Mesodermal cell (in vitro differentiated cells): ENCODE measurements around the gene PSKH1. TPM values are rescaled to one million over a fixed set of nuclear protein-coding genes. Genes with fewer than 3 reads are reported as not detected.

Experiments used
- H3K27ac ChIP-seq: 2 replicates; pipeline ENCODE4 v1.7.0; 2013; ENCODE audit warnings: mild to moderate bottlenecking, low read depth, low read length, moderate library complexity; ENCODE audit not compliant: severe bottlenecking
- H3K36me3 ChIP-seq: 2 replicates; pipeline ENCODE4 v1.7.1; 2013; ENCODE audit warnings: mild to moderate bottlenecking, low read length, moderate library complexity; ENCODE audit not compliant: control insufficient read depth, insufficient read depth
- H3K4me1 ChIP-seq: one replicate; pipeline ENCODE4 v1.7.1; 2013; ENCODE audit warnings: mild to moderate bottlenecking, low read length; ENCODE audit not compliant: insufficient read depth, control insufficient read depth, poor library complexity, severe bottlenecking
- H3K4me3 ChIP-seq: 2 replicates; pipeline ENCODE4 v1.7.0; 2013; ENCODE audit warnings: low read length, control low read depth, mild to moderate bottlenecking; ENCODE audit not compliant: insufficient read depth, poor library complexity, severe bottlenecking; ENCODE audit errors: extremely low read depth
- H3K9me3 ChIP-seq: 2 replicates; pipeline ENCODE4 v1.7.1; 2013; ENCODE audit warnings: mild to moderate bottlenecking, low read length, moderate library complexity; ENCODE audit not compliant: control insufficient read depth
- WGBS, 2 experiments: methylation state at CpG; one replicate each; pipeline ENCODE4 v1.1.5; 2013; ENCODE audit warnings: missing lambda C conversion rate in 2 of 2; ENCODE audit not compliant: insufficient coverage in 2 of 2; 5-methylcytosine and 5-hydroxymethylcytosine counted together
- polyA plus RNA-seq, 2 experiments: library from polyadenylated mRNA; stranded (reverse); fragments of 50-300 nt; gene quantifications; one replicate each; pipeline ENCODE4 v1.2.3, GENCODE V29; 2013

The PSKH1 gene
- polyA plus RNA-seq (2013, experiment 1 of 2): 26.2 TPM
- polyA plus RNA-seq (2013, experiment 2 of 2): 33.8 TPM

GRCh38 chr16:67892899-67893742 lies at the start of gene PSKH1:
Gene PSKH1, plus strand, starts transcription at chr16:67893254. Its CDS starts 15,496 bp downstream, at chr16:67908750.
- peak within 1 kb of the TSS; percentile 89 for H3K27ac ChIP-seq
- peaks cover 4% of the 10 kb centered on the region for H3K36me3 ChIP-seq
- H3K9me3 ChIP-seq: no peaks in the 10 kb centered on the region
- H3K4me1 ChIP-seq: peaks cover 6% of the 10 kb centered on the region
- peak within 1 kb of the TSS; percentile 93 for H3K4me3 ChIP-seq
- WGBS, 2 experiments: 0% methylated on average over 57 to 82 of the region's 90 CpGs

- WGBS, 2 experiments: 35 to 39% methylated on average over 11 of the region's 11 CpGs
- peaks cover 7% of the 10 kb centered on the region for H3K36me3 ChIP-seq
- peak overlapping the region; percentile 62 for H3K4me3 ChIP-seq
- peak overlapping the region; percentile 82 for H3K27ac ChIP-seq
- H3K9me3 ChIP-seq: no peaks in the 10 kb centered on the region
- peaks cover 27% of the 10 kb centered on the region for H3K4me1 ChIP-seq
These were observed 49.7 kb upstream of the PSKH1 start for GRCh38 chr16:67843343-67843765.

DNA sequence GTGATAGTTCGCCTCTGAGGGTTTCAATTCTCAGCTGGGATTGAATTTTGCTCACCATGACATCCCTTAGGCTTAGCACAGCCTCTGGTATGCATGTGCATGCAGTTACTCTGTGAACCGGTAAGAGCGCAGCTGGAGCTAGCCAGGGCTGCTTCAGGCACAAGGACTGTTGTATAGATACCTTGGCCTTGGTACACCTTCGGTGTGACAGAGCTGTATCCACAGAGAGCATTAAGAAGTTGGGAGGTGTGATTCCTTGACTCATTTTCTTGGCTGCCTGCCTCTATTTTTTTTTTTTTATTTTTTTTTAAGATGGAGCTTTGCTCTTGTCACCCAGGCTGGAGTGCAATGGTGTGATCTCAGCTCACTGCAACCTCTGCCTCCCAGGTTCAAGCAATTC lies 48.6 kb upstream of the PSKH1 start:
- H3K36me3 ChIP-seq: peaks cover 17% of the 10 kb centered on the region
- no peak overlapping the region for H3K4me3 ChIP-seq
- 65 to 88% methylated on average over 3 to 4 of the region's 4 CpGs for WGBS, 2 experiments
- no peak overlapping the region for H3K27ac ChIP-seq
- H3K4me1 ChIP-seq: peaks cover 27% of the 10 kb centered on the region
- no peaks in the 10 kb centered on the region for H3K9me3 ChIP-seq

DNA sequence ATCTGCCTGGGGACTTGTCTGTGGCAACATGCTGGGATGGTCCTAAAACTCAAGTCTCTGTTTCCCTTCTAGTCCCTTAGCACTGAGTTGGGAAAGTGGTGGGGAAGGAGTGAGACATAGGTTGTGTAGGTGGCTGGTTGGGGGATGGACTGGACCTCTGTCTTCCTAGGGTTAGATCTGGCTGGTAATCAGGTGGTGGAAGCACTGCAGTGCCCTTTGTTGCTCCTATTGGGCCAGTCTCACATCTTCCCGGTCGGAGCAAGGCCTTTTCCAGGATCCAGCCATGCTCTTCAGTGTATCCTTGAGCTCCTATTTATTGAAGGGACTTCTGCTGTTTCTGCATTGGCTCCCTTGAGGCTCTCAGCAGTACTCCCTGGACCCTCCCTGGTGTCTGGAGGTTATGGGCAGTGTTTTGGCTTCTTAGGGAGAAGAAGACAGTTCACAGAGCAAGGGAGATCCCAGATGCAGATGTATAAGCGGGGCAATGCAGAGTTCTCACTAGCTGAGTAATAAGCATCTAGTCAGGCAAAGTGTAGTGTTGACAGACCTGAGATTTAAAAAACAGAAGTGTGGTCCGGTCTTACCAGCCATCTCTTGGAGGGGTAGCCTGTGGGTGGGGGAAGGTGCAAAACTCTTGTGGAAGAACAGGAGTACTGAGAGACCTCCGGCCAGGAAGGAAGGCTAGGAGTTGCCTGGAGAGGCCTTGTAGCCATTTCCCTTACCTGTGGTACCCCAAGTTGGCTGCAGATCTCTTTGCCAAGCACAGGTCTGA lies 47.6 kb upstream of the PSKH1 start:
- H3K4me3 ChIP-seq: peak overlapping the region; percentile 99
- 87 to 93% methylated on average over 5 of the region's 5 CpGs for WGBS, 2 experiments
- peaks cover 20% of the 10 kb centered on the region for H3K36me3 ChIP-seq
- H3K4me1 ChIP-seq: peaks cover 27% of the 10 kb centered on the region
- H3K9me3 ChIP-seq: no peaks in the 10 kb centered on the region
- H3K27ac ChIP-seq: peak overlapping the region; percentile 93

DNA sequence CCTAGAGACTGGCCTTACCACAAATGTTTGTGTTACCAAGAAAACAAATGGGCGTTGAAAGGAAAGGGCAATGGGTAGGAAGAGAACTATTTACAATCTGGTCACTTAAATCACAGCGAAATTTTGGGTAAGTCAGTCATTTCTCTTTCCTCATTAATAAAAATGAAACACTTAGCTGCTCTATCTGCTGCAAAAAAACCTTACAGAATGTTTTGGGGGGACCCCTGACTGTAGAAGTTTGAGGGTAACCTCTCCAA lies 47.1 kb upstream of the PSKH1 start:
- Histone ChIP-seq H3K36me3 (peaks cover 25% of the 10 kb centered on the region), H3K9me3 (no peaks in the 10 kb centered on the region), H3K27ac (peak overlapping the region; percentile 93), H3K4me1 (peaks cover 27% of the 10 kb centered on the region), H3K4me3 (peak overlapping the region; percentile 99)
- 100% methylated on average over 1 of the region's 2 CpGs; no CpG with 5 or more reads in 1 of the 2 experiments for WGBS, 2 experiments

DNA sequence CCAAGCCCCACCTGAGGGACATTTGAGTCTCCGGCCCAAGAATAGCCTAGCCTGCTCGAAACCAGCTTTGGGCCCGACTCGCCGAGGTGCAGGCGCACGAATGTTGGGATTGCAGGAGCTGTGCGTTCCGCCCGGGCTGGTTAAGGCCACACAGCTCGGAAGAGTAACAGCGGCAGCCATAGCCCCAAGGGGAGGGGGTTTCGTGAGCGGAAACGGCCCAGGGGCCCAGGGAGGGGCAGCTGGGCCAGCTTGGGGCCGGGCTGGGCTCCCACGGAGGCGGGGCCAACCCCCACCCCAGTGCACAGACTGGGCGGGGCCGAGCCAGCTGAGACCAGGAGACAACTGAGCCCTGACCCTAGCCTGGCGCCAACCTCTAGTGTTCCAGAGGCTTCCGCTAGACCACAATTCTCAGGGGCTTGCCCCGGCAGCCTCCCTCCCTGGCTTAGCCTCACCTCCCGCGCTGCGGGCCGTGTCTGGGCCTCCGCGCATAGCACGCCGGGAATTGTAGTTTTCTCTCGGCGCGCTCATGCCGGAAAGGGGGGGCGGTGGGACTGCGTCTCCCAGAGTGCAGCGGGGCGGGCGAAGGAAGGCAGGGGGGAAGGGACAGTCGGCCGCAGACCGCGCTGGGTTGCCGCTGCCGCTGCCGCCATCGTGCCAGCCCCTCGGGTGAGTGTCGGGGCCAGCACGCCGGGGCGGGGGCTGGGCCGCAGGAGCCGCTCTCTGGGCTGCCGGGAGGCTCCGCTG lies 46.6 kb upstream of the PSKH1 start, which contains the start of gene NUTF2:
Gene NUTF2, plus strand, starts transcription at position 614 of the 744 bp plus-strand sequence. CDS start 18,198 bp downstream, outside the sequence.
- peak within 1 kb of the TSS; percentile 99 for H3K4me3 ChIP-seq
- H3K9me3 ChIP-seq: no peaks in the 10 kb centered on the region
- H3K4me1 ChIP-seq: peaks cover 27% of the 10 kb centered on the region
- H3K36me3 ChIP-seq: peaks cover 30% of the 10 kb centered on the region
- H3K27ac ChIP-seq: peak within 1 kb of the TSS; percentile 93
- 0 to 2% methylated on average over 36 to 39 of the region's 57 CpGs for WGBS, 2 experiments

DNA sequence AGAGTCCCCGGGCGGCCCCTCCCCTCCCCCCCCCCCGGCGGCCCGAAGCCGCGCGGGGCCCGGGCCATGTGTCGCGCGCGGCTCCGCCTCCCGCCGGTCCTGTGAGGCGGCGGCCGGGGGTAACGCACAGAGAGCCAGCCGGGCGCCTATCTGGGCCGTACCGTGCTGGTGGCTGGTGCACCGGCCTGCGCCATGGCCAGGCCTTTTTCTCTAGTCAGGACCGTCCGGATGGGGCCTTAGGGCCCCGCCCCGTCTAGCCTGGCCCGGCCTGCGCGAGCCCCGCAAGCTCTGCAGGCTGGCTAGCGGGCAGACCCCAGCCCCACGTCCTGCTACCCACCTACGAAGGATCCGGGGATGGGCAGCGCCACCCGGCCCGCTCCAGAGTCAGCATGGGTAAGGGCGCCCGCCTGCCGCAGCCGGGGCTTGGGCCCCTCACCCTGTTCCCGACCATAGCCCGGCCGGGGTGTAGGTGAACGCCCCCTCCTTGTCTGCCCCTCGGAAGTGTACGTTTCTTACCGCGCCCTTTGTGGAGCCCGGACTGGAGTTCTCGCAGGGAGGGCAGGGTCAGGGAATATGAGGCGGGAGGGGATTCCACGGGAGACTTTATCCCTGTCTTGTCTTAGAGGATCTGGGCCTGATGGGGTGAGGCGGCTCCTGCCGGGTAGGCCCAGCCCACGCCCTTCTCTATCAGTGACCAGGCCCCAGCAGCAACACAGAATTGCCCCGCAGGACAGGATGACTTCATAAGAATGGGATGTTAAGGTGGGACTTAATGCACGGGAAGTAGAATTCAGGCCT lies 45.8 kb upstream of the PSKH1 start, which contains the start of gene CENPT:
Gene CENPT, minus strand, starts transcription at position 630 of the 798 bp plus-strand sequence. CDS start 13,834 bp downstream, outside the sequence.
- WGBS, 2 experiments: 1% methylated on average over 36 to 57 of the region's 62 CpGs
- H3K9me3 ChIP-seq: no peaks in the 10 kb centered on the region
- peak within 1 kb of the TSS; percentile 99 for H3K4me3 ChIP-seq
- peaks cover 27% of the 10 kb centered on the region for H3K4me1 ChIP-seq
- H3K36me3 ChIP-seq: peaks cover 38% of the 10 kb centered on the region
- peak within 1 kb of the TSS; percentile 93 for H3K27ac ChIP-seq

DNA sequence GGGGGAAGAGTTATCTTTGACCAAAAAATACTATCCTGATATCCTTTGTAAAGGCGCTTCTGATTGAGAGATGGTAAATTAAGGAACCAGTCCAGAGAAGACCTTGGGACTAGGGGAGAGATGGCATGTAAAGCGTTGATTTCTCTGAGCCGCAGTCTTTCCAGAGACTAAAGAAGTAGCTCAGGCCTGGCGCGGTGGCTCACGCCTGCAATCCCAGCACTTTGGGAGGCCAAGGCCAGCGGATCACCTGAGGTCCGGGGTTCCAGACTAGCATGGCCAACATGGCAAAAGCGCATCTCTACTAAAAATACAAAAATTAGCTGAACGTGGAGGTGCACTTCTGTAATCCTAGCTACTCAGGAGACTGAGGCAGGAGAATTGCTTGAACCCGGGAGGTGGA lies 44.9 kb upstream of the PSKH1 start:
- peaks cover 25% of the 10 kb centered on the region for H3K4me1 ChIP-seq
- H3K36me3 ChIP-seq: peaks cover 42% of the 10 kb centered on the region
- peak overlapping the region; percentile 93 for H3K27ac ChIP-seq
- H3K4me3 ChIP-seq: peak overlapping the region; percentile 99
- no peaks in the 10 kb centered on the region for H3K9me3 ChIP-seq
- 93 to 97% methylated on average over 8 to 11 of the region's 11 CpGs for WGBS, 2 experiments

DNA sequence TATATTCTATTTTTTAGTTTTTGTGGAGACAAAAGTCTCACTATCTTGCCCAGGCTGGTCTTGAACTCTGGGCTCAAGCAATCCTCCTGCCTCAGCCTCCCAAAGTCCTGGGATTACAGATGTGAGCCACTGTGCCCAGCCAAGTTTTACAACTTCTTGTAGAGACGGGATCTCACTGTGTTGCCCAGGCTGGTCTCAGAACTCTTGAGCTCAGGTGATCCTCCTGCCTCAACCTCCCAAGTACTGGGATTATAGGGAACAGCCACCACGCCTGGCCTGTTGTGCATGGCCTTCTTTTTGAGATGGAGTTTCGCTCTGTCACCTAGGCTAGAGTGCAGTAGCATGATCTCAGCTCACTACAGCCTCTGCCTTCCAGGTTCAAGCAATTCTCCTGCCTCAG lies 39.4 kb upstream of the PSKH1 start:
- WGBS, 2 experiments: 93 to 95% methylated on average over 2 to 3 of the region's 3 CpGs
- Histone ChIP-seq H3K9me3 (no peaks in the 10 kb centered on the region), H3K36me3 (peaks cover 67% of the 10 kb centered on the region)

More for the DNA sequence above, 39.4 kb upstream of the PSKH1 start:
- H3K4me1 ChIP-seq: peaks cover 18% of the 10 kb centered on the region
- H3K4me3 ChIP-seq: no peak overlapping the region
- H3K27ac ChIP-seq: no peak overlapping the region
